Liver (tissue), 9 donors: ENCODE measurements around the gene YBX2. TPM values are rescaled to one million over a fixed set of nuclear protein-coding genes. Genes with fewer than 3 reads are reported as not detected.

Source experiments
- DNase-seq: peaks from one replicate; pipeline ENCODE4 v3.0.0-alpha.2; 2017; ENCODE audit warnings: low spot score
- H3K27ac ChIP-seq, 2 donors: one replicate each; pipeline ENCODE4 v1.7.0; 2013; ENCODE audit warnings: inconsistent platforms in 2 of 2, low read length in 2 of 2, control low read depth in 1 of 2, low read depth in 1 of 2, mild to moderate bottlenecking in 1 of 2
- H3K27me3 ChIP-seq, 4 donors: one replicate each; pipeline versions ENCODE4 v1.6.1 to v1.7.0; 2013; ENCODE audit warnings: low read length in 3 of 4, inconsistent platforms in 1 of 4, mild to moderate bottlenecking in 1 of 4, moderate library complexity in 1 of 4; ENCODE audit not compliant: control insufficient read depth in 4 of 4, insufficient read depth in 4 of 4
- H3K36me3 ChIP-seq, 4 donors: one replicate each; pipeline versions ENCODE4 v1.6.1 to v1.7.0; 2013; ENCODE audit warnings: low read length in 3 of 4, mild to moderate bottlenecking in 3 of 4, low read depth in 1 of 4, moderate library complexity in 1 of 4; ENCODE audit not compliant: control insufficient read depth in 4 of 4, insufficient read depth in 3 of 4
- H3K4me1 ChIP-seq, 4 donors: one replicate each; pipeline versions ENCODE4 v1.6.1 to v1.7.0; 2013; ENCODE audit warnings: low read length in 3 of 4, mild to moderate bottlenecking in 3 of 4, moderate library complexity in 1 of 4; ENCODE audit not compliant: control insufficient read depth in 4 of 4, insufficient read depth in 4 of 4
- H3K4me3 ChIP-seq, 3 donors: one replicate each; pipeline versions ENCODE4 v1.6.1 to v1.7.0; 2013; ENCODE audit warnings: low read length in 3 of 3, control low read depth in 1 of 3, low read depth in 1 of 3, mild to moderate bottlenecking in 1 of 3
- H3K9ac ChIP-seq, 2 donors: one replicate each; pipeline ENCODE4 v1.7.0; 2013; ENCODE audit warnings: low read length in 2 of 2, mild to moderate bottlenecking in 2 of 2, moderate library complexity in 2 of 2, control low read depth in 1 of 2, low read depth in 1 of 2
- H3K9me3 ChIP-seq, 4 donors: one replicate each; pipeline versions ENCODE4 v1.6.1 to v1.7.0; 2013; ENCODE audit warnings: low read length in 3 of 4; ENCODE audit not compliant: control insufficient read depth in 4 of 4
- EGR1 ChIP-seq, 2 donors: IDR thresholded peaks; 2 replicates each; pipeline ENCODE4 v1.6.1; 2016 to 2018; ENCODE audit warnings: antibody characterized with exemption in 2 of 2, low read depth in 2 of 2
- FOXA1 ChIP-seq: IDR thresholded peaks from 2 replicates; pipeline ENCODE4 v1.6.1; 2016; ENCODE audit warnings: antibody characterized with exemption
- FOXA2 ChIP-seq: IDR thresholded peaks from 2 replicates; pipeline ENCODE4 v1.6.1; 2016; ENCODE audit warnings: antibody characterized with exemption
- GABPA ChIP-seq, 2 donors: IDR thresholded peaks in 1 of 2; conservative IDR thresholded peaks in 1 of 2; 2 replicates each; pipeline ENCODE4 v1.6.1; 2016; ENCODE audit warnings: antibody characterized with exemption in 2 of 2, mild to moderate bottlenecking in 1 of 2, moderate library complexity in 1 of 2
- HNF4A ChIP-seq, 2 donors: conservative IDR thresholded peaks; 2 replicates each; pipeline ENCODE4 v1.6.1; 2016; ENCODE audit warnings: antibody characterized with exemption in 2 of 2, mild to moderate bottlenecking in 2 of 2
- HNF4G ChIP-seq: IDR thresholded peaks from 2 replicates; pipeline ENCODE4 v1.6.1; 2016; ENCODE audit warnings: antibody characterized with exemption
- JUND ChIP-seq, 2 donors: IDR thresholded peaks; 2 replicates each; pipeline ENCODE4 v1.6.1; 2016; ENCODE audit warnings: antibody characterized with exemption in 2 of 2
- NR2F2 ChIP-seq: IDR thresholded peaks from 2 replicates; pipeline ENCODE4 v1.6.1; 2016; ENCODE audit warnings: antibody characterized with exemption
- RAD21 ChIP-seq, 2 donors: IDR thresholded peaks; 2 replicates each; pipeline ENCODE4 v1.6.1; 2016; ENCODE audit warnings: antibody characterized with exemption in 2 of 2, mild to moderate bottlenecking in 2 of 2
- RXRA ChIP-seq, 2 donors: IDR thresholded peaks; 2 replicates each; pipeline ENCODE4 v1.6.1; 2017 to 2018; ENCODE audit warnings: antibody characterized with exemption in 2 of 2, mild to moderate bottlenecking in 1 of 2
- SP1 ChIP-seq: IDR thresholded peaks from 2 replicates; pipeline ENCODE4 v1.6.1; 2018; ENCODE audit warnings: antibody characterized with exemption, mild to moderate bottlenecking
- TAF1 ChIP-seq: conservative IDR thresholded peaks from 2 replicates; pipeline ENCODE4 v1.6.1; 2016; ENCODE audit warnings: antibody characterized with exemption, mild to moderate bottlenecking
- YY1 ChIP-seq: IDR thresholded peaks from 2 replicates; pipeline ENCODE4 v1.6.1; 2016; ENCODE audit warnings: antibody characterized with exemption, mild to moderate bottlenecking
- WGBS: extraction: QIAGEN DNeasy Blood & Tissue Kit; methylation state at CpG from one replicate; pipeline ENCODE4 v1.1.7; 2013; 5-methylcytosine and 5-hydroxymethylcytosine counted together
- polyA plus RNA-seq, 2 donors: library from polyadenylated mRNA; stranded (reverse) in 1 of 2; unstranded in 1 of 2; fragments of 200-250 nt in 1 of 2; fragments of >200 nt in 1 of 2; fragmentation: Nextera tagmentation in 1 of 2; extraction: Ambion mirVana in 1 of 2; gene quantifications; one replicate each; pipeline versions ENCODE4 v1.2.1 to v1.2.3, GENCODE V29; 2013 to 2015
- total RNA-seq, 2 donors: library from RNA; depleted of rRNA; stranded (reverse); fragments of >200 nt; gene quantifications; one replicate each; pipeline ENCODE4 v1.2.3, GENCODE V29; 2014
- TF ChIP-seq, protein P1 (sequence below): IDR thresholded peaks from 2 replicates; pipeline ENCODE4 v1.6.1; 2016; ENCODE audit warnings: antibody characterized with exemption
- TF ChIP-seq, protein P2 (sequence below): IDR thresholded peaks from 2 replicates; pipeline ENCODE4 v1.6.1; 2016; ENCODE audit warnings: antibody characterized with exemption
- TF ChIP-seq, protein P3 (sequence below): IDR thresholded peaks from 2 replicates; pipeline ENCODE4 v1.6.1; 2016; ENCODE audit warnings: antibody characterized with exemption
- TF ChIP-seq, protein P4 (sequence below): IDR thresholded peaks from 2 replicates; pipeline ENCODE4 v1.6.1; 2016; ENCODE audit warnings: antibody characterized with exemption, mild to moderate bottlenecking
- donor health status: healthy.
- donor health status: healthy.
- donor health status: healthy.
- donor health status: healthy.
- donor health status: healthy.

Gene YBX2
- total and polyA plus RNA-seq, 4 donors: 0.33 to 0.75 (median 0.57) TPM

DNA sequence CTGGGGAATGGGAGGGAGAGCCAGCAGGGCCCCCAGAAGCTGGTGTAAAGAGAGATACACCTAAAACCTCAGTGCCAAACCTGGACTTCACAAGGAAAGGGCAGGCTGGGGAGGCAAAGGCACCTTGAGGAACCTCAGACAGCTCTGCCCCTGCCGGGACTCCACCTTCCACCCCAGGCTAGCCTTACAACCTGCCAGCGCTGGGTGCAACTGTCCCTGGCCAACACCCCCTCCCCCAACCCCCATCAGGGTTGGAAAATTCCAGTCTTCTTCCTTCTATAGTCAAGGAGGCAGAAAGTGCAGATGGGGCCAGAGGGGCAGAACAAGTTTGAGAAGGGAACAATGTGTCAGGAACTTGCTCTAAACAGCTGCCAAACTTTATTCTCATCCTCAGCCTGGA lies 2.2 kb downstream of the YBX2 start (continued):
- TF ChIP-seq, protein P1, sequence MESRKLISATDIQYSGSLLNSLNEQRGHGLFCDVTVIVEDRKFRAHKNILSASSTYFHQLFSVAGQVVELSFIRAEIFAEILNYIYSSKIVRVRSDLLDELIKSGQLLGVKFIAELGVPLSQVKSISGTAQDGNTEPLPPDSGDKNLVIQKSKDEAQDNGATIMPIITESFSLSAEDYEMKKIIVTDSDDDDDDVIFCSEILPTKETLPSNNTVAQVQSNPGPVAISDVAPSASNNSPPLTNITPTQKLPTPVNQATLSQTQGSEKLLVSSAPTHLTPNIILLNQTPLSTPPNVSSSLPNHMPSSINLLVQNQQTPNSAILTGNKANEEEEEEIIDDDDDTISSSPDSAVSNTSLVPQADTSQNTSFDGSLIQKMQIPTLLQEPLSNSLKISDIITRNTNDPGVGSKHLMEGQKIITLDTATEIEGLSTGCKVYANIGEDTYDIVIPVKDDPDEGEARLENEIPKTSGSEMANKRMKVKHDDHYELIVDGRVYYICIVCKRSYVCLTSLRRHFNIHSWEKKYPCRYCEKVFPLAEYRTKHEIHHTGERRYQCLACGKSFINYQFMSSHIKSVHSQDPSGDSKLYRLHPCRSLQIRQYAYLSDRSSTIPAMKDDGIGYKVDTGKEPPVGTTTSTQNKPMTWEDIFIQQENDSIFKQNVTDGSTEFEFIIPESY: no peak
- TF ChIP-seq GABPA (IDR thresholded peaks at IDR 0.05 in 1 of 2, conservative IDR thresholded peaks at IDR 0.05 in 1 of 2): no peak
- TF ChIP-seq NR2F2: no peak
- no peak for TF ChIP-seq EGR1 (IDR thresholded peaks at IDR 0.05; ENCODE audit: low read depth in 2 of 2)
- TF ChIP-seq RXRA (IDR thresholded peaks at IDR 0.05): no peak
- no peak for TF ChIP-seq HNF4G
- TF ChIP-seq SP1: no peak
- TF ChIP-seq FOXA2: no peak
- TF ChIP-seq, protein P2, sequence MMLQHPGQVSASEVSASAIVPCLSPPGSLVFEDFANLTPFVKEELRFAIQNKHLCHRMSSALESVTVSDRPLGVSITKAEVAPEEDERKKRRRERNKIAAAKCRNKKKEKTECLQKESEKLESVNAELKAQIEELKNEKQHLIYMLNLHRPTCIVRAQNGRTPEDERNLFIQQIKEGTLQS: no peak
- TF ChIP-seq JUND (IDR thresholded peaks at IDR 0.05): no peak
- TF ChIP-seq TAF1: no peak
- TF ChIP-seq, protein P3, sequence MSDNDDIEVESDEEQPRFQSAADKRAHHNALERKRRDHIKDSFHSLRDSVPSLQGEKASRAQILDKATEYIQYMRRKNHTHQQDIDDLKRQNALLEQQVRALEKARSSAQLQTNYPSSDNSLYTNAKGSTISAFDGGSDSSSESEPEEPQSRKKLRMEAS: no peak

DNA sequence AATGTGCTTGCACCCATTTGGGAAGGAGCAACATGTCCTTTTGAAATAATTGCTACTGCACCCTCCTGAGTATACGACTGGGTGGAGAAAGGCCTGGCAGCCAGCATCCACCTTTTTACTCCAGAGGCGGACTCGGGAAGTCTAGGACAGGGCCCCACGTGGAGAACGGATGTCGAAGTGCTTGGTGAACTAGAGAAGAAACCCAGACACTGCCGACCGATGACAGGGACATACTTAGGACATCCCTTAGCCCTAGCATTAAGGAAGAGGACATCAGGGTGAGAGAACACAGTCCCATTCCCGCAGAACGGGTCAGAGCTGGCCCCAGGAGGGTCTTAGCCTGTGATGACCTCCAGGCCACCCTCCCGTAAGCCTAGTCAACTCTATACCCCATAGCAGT lies 3.8 kb downstream of the YBX2 start:
- Histone ChIP-seq H3K27ac (no peak overlapping the region), H3K4me3 (no peak overlapping the region), H3K27me3 (no peaks in the 10 kb centered on the region), H3K9ac (no peak overlapping the region), H3K4me1 (peaks cover 8 to 17% (median 12%) of the 10 kb centered on the region in 4 donors), H3K9me3 (no peaks in the 10 kb centered on the region), H3K36me3 (no peaks in the 10 kb centered on the region)
- 81% methylated on average over 11 of the region's 11 CpGs for WGBS
- TF ChIP-seq, protein P2: no peak
- TF ChIP-seq EGR1 (IDR thresholded peaks at IDR 0.05; ENCODE audit: low read depth in 2 of 2) (no peak), NR2F2 (no peak), GABPA (IDR thresholded peaks at IDR 0.05 in 1 of 2, conservative IDR thresholded peaks at IDR 0.05 in 1 of 2) (no peak), YY1 (no peak), JUND (IDR thresholded peaks at IDR 0.05) (no peak), TAF1 (no peak), FOXA2 (no peak), RAD21 (IDR thresholded peaks at IDR 0.05) (no peak), FOXA1 (no peak), HNF4G (no peak), HNF4A (conservative IDR thresholded peaks at IDR 0.05) (no peak)
- TF ChIP-seq, protein P4, sequence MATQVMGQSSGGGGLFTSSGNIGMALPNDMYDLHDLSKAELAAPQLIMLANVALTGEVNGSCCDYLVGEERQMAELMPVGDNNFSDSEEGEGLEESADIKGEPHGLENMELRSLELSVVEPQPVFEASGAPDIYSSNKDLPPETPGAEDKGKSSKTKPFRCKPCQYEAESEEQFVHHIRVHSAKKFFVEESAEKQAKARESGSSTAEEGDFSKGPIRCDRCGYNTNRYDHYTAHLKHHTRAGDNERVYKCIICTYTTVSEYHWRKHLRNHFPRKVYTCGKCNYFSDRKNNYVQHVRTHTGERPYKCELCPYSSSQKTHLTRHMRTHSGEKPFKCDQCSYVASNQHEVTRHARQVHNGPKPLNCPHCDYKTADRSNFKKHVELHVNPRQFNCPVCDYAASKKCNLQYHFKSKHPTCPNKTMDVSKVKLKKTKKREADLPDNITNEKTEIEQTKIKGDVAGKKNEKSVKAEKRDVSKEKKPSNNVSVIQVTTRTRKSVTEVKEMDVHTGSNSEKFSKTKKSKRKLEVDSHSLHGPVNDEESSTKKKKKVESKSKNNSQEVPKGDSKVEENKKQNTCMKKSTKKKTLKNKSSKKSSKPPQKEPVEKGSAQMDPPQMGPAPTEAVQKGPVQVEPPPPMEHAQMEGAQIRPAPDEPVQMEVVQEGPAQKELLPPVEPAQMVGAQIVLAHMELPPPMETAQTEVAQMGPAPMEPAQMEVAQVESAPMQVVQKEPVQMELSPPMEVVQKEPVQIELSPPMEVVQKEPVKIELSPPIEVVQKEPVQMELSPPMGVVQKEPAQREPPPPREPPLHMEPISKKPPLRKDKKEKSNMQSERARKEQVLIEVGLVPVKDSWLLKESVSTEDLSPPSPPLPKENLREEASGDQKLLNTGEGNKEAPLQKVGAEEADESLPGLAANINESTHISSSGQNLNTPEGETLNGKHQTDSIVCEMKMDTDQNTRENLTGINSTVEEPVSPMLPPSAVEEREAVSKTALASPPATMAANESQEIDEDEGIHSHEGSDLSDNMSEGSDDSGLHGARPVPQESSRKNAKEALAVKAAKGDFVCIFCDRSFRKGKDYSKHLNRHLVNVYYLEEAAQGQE: no peak
- TF ChIP-seq, protein P3: no peak
- no peak for DNase-seq
